ENCODE measurements around the gene FAIM2.

FAIM2 gene

DNA sequence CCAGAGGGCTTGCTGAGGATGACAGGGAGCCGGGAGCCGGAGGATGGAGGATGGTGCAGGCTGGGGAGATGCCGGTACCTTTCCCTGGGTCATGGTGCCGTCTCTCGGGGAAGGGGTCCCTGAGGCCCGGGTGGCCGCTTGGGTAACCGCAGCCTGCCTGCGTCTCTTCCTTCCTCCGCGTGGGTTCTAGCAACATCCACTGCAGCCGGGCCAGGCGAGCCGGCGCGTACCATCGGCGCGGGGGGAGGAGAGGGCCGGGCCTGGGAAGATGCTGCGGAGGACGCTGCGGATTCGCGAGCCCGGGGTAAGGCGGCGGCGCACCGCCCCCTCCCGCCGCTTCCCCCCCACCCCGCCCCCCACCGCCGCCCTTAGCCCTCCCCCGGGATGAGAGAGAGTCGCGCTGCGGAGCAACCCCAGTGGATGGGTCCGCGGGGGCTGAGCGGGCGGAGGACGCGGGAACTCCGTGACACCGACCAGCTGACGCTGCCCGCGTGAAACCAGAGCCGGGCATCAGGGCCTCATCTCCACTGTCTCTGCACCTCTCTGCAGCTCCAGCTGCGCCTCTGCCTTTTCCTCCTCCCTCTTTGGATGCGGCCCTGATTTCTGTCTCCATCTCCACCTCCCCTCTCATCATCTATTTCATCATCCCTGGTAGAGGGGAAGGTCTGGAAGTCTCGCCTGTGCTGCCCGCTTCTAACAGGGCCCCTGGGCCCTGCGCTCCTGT lies at the start of gene FAIM2:
Gene FAIM2, minus strand, starts transcription at position 201 of the 724 bp plus-strand sequence. Its CDS starts 108 bp downstream, at position 93.
- no peak for FAIRE-seq

DNA sequence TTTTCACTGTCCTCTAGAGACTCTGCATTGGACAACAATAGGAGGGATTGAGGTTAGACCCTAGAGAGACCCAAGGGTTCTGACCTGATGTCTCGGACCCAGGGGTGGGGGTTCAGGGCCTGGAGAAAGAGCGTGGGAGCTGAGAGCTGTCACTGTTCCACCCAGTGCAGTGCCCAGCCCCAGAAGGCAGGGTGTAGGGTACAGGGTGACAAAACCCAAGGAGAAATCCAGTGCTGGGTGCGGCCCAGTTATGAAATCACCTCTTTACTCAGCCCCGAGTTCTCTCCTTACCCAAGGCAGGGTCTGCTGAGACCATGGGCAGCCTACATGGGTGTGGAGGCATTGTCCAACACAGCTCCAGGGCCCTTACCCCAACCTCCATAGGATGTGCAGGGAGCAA lies 49.5 kb upstream of the FAIM2 start:
- FAIRE-seq: no peak

DNA sequence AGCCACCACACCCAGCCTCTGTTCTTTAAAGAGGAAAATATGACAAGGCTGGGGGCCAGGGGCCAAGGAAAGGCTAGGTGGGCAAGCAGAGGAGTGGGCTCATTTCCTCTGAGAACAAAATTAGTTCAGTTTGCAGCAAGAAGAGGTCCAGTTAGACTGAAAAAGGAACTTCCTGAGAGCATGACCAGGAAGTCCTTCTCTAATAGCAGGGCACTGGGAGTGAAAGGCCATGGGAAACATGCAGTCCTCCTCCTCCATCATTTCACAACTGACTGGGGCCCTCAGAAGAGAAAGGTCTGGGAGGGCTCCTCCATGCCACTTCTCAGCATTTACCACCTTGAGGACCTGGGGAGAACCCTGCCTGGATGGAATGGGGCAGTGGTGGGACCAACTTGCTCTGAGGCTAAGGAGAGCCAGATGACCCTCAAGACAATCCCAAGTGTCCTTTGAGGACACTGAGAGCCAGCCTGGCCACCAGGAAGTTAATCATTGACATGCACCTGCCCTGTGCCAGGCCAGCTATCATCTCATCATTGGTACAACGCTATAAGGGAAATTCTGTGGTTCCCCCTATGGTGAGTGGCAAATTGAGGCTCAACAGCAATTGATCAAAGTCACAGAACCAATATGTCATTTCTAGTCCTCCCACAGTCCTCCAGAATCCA lies 48.8 kb upstream of the FAIM2 start:
- FAIRE-seq: no peak

DNA sequence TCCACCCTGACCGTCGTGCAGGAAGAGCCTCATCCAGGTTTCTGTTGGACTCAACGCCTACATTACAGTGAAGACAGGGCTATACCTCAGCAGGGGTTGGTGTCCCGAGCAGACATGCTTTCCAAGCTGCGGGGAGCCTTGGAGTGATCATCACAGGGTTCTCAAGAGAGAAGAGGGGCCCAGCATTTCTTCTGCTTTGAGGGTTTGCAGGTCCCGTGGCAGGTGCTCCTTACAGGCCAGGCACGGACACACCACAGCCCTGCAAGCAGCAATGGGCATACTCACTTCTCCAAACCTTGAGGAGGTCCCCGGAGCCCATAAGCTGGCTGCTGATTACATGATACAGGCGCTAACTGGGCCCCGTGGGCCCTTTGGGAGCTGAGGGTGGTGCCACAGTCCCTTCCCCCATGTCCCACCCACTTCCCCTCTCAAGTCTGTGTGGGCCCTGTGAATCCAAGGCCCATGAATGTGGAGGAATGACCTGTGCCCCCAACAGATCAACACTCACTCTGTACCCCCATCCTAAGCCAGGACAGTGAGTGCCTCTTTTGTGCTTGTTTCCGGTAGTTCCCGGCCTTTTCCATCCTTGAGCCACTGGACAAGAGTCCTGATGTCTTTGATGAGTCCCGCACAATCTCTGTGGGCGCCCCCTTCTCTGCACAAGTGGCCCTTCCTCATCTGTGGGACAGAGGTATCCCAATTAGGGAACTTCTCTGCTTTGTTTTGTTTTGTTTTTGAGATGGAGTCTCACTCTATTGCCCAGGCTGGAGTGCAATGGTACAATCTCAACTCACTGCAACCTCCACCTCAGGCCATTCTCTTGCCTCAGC lies 47.9 kb upstream of the FAIM2 start:
- FAIRE-seq: no peak

DNA sequence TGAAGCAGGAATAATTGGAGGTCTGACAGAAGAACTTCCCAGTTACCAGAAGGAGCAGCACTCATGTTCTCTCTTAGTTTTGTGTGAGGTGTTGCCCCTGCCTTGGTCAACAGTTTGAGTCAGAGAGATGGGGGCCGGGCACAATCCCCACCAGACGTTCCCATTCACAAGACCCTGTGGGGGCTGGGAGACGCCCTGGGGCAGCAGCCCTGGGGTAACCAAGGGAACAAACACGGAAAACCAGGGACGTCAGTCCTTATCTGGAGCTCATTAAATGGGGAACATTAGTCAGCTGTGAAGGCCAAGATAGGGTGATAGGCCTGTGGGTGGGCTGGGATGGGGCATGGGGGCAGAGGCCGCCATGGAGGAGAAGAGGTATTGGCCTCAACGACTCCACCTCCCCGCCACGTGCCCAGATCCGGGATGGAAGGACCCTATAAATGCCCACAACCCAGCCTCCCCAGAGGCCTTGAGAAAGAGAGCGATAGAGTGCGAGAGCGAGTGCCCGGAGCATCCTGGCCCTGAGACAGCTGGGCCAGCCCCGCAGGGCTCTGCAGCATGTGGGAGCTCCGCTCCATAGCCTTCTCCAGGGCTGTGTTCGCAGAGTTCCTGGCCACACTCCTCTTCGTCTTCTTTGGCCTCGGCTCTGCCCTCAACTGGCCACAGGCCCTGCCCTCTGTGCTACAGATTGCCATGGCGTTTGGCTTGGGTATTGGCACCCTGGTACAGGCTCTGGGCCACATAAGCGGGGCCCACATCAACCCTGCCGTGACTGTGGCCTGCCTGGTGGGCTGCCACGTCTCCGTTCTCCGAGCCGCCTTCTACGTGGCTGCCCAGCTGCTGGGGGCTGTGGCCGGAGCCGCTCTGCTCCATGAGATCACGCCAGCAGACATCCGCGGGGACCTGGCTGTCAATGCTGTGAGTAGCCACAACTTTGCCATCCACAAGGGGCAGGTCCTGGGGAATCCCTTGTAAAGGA lies 46.9 kb upstream of the FAIM2 start, which contains the start of gene AQP2:
Gene AQP2, plus strand, starts transcription at position 465 of the 979 bp plus-strand sequence. Its CDS starts 94 bp downstream, at position 559.
- no peak for FAIRE-seq

DNA sequence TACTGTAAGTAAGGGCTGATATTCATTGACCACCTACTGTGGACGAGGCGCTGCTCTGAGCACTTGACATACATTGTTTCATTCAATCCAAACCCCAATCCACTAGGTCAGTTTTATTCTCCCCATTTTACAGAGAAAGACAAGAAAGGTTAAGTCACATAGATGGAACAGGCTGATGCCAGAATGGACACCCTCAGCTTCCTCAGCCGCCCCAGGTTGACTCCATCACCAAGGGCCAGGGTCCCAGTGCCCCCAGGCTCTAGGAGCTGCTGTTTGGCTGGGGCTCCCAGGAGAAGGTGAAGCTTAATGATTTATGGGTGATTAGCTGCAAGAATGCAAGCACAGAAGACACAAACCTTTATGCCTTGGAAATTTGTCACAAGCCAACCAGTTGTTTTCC lies 46.2 kb upstream of the FAIM2 start:
- FAIRE-seq: no peak

DNA sequence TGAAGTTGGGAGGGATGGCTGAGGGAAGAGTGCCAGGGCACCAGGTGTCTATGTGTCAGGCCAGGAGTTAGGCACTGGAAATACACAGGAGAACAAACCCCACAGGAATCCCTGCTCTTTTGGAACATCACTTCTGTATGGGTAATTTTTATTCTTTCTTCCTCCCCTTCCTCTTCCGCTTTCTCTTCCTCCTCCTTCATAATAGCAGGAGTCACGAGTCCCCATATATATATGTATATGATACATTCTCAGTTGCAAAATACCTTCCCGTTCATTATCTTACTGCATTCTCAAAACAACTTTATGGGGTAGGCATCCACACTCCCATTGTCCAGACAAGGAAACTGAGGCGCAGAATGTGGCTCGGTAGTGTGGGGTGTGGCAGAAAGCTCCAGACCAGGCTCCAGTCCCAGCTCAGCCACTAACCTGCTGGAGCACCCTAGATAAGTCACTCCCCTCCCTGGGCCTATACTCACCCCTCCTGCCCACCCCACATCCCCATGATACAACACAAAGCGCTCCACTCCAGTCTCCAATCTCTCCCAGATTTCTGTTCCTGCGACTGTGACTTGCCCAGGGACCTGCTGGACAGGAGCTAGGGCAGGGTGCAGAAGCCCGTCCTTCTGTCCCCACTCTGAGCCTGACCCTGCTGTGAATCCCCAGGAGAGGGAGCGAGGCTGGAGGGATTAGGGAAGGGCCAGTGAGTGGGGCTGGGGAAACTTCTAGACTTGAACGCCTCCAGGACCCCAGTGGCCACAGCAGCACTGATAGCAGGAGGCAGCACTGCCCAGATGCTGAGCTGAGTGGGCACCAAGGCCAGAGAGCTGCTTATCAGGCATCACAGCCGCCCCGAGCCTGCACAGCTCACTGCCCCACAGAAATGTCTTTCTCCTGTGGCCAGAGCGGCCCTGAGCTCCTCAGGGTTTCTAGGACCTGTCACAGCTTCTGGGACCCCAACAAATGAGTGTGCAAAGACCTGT lies 45.5 kb upstream of the FAIM2 start:
- no peak for FAIRE-seq

DNA sequence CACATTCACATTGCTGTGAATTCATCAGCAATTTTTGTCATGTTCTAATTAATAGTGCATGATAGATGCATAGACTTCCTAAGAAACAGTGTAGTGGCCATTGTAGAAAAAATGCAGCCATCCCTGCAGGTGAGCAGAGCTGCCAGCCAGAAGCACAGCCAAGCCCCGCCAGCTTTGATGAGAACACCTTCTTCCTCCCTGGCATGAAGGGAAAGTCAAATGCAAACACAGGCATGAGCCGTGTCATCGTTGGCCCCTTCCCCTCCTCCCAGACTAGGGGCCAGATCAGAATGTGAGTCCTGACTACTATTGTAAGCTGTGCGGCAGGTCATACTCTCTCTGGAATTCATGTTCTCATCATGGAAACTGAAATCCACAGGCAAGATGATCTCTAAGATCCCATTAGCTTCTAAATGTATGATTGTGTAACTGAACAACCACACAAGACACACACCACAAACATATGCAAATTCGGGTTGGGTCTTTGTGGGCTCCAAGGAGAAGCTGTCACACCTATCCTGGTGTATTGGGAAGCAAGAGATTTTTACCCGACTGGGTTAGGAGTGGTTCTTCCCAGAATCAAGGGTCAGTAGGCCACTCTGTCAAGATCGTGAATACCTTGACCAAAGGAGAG lies 44.0 kb upstream of the FAIM2 start:
- no peak for FAIRE-seq

DNA sequence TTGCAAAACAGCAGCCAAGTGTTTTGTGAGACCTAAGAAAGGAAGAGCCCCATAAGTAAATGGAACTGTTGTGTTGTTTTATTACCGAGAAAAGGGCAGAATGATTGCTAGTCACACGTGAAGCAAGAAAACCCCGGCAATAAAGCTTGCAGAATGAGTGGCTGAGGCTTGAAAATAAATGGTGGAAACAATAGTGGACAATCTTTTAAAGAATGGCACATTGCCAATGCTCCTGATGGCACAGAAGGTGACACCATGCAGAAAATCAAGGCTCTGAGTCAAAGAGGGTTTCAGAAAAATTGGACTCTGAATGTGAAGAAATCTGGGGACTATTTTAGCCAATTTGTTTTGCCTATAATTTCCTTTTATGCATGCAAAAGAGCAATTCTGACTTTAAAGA lies 42.8 kb upstream of the FAIM2 start:
- no peak for FAIRE-seq

DNA sequence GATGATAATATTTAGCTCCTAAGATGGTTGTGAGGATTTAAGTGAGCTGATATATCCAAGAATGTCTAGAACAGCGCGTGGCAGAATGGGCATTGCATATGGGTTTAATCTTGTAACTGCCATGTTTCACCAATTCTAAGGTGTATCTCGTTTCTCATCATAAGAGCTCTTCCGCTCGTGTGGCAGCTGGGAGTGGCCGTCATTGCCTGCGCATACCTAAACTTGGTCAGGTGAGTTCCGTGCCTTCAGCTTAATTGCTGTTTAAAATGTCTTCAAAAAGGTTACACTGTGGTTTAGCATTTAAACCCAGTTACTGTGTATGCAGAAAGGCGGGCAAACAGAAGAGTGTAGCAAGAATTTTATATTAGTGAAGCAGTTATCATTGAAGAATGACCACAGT lies 42.4 kb upstream of the FAIM2 start:
- no peak for FAIRE-seq

DNA sequence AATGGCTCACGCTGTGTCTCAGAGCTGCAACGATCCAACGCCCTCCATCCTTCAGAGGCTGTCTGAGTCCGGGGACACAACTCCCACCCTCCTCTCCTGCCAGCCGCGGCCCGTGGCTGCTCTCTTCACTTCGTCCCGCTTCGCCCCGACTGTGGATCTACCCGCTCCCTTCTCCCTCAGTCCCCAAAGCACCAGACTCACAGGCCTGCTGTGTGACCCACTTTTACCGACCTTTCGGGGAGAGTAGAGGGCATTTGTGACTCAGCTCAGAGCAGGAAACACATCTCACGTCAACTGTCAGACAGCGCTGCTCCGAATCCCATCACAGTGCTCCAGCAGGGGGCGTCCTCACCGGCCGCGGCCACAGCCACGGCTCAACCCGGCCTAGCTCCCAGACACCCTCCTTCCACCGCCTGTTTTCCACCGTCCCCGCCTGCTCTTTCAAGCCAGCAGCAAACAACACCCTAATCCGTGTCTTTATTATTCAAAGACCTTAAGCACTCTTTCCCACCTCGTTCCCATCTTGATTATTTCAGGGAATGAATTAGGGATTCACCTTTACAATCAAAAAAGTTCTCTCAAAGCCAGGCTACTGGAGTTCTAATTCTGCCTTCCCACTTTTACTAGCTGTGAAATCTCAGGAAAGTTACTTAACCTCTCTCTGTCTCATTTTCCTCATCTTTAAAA lies 41.8 kb upstream of the FAIM2 start:
- FAIRE-seq: no peak

DNA sequence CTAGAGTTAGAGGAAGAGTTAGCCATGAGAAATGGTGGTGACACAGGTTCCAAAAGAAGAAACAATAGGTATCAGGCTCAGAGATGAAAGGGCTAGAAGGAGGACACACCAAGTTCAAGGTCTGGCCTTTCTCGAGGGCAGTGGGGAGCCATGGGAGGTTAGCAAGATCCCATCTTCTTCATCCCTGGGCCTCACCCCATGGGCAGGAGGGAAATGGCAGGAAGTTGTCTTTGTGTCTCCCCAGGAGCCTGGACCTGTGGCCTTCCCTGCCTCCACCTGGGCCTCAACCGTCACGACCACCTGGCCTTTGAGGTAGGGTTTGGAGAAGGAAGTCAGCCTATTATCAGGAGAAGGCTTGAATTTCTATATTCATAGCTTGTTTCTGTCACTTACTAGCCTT lies 41.0 kb upstream of the FAIM2 start:
- FAIRE-seq: no peak

DNA sequence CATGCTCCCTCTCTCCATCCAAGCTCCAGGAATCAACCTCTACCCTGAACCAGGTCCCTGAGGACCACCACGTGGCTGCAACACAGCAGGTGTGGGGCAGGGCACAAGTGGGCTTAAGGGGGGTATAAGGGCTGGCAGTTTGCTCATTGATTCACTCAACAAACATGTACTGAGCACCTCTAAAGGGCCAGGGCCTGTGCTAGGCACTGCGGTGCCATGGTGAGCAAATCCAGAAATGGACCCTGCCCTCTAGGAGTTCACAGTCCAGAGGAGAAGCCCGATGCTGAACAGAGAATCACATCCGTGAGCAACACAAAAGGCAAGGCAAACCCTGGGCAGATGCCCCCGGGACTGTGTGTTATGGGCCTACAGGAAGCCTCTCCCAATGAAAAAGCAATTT lies 40.3 kb upstream of the FAIM2 start:
- no peak for FAIRE-seq

DNA sequence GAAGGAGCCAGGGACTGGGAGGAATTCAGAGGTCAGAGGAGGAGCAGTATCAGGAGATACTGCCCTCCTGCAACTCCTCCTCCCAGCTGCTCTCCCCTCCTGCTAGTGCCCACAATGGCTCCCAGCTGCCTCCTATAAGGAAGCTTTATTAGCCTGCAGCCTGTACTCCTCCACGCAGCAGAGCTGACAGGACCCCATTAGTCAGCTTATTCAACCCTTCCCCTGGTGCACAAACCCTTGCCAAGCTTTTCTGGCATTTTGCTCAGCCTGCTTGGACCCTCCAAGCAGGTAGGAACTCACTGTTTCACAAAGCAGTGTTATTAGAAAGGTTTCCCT lies 39.9 kb upstream of the FAIM2 start:
- FAIRE-seq: no peak

DNA sequence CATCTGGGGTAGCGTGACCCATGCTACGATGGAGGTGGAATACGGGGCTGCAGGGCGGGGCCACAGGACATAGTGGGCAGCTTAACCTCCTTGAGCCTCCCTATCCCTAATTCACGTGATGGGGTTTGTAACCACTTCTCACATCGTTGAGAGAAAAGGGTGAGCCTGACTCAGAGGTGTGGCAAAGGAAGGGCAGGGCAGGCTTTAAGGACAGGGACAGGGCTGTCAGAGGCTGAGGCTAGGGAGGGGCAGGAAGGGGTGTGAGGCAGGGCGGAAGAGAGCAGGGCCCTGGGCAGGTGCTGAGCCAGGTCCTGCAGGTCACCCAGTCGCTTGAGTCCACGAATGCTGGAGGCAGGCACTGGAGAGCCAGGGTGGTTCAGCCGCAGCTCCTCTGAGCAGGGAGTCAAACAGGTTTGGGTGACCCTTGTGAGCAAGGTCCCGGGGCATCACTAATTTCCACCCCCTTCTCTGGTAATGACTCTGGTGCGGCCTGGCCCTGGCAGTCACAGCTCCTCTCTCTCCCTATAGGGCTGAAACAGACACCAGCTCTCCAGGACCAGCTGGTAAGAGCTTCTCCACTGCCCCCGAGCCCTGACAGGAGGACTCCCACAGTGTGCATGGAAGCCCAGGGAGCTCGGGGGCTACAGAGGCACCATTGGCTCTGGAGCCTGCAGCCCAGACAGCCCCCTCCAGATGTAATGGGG lies 39.4 kb upstream of the FAIM2 start:
- no peak for FAIRE-seq

DNA sequence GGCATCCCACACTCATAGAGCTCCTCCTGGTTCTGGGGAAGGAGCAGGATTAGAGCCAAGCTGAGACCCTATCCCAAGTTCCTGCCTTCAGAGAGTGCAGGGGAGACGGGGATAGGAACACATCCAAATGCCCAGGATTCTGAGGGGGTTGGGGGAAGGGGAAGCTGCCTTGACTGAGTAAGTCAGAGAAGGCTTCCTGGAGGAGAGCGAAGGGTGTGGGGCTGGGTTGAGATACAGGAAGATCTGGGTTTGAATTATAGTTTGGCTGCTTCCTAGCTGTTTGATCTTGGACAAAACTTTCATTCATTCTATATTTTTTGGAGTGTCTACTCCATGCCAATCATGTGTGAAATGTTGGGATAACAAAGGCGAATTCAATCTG lies 38.8 kb upstream of the FAIM2 start:
- FAIRE-seq: no peak

DNA sequence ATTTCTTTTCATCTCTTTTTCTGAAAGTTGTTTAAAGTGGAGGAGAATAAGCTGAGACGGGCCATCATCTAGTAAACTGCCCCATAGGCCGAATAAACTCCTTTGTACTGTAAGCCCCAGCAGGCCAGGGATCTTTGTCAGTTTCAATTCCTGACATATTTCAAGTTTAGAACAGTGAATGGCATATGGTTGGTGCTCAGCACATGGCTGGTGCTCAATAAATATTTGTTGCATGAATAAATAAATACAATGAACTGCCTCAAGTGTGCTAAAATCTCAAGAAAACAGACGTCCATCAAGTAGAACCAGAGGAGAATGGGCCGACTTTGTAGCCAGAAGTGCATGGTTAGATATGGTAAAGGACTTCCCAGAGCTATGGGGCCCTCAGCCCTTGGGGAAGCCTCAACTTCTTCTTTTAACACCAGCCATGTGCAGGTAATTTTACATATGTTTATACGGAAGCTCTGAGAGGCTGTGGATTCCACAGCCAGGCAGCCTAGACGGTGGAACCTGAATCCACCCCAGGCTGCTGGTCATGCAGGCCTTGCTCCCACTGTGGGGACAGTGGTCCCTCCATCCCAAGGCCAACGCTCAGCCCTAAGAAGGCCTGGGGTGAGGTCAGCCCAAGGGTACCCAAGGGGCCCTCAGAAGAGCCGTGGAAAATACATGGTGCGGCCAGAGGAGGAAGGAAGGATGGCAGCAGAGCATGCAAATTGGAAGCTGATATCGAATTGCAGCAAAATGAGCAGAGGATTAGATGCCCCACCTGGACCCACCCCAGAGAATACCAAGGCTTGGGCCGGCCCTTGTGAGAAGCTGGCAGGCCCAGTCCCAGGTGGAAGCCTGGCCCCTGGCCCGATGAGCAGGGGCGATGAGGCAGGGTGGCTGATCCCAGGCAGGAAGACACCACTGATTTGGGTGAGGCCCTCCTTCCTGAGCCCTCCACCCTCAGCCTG lies 38.1 kb upstream of the FAIM2 start:
- FAIRE-seq: no peak

DNA sequence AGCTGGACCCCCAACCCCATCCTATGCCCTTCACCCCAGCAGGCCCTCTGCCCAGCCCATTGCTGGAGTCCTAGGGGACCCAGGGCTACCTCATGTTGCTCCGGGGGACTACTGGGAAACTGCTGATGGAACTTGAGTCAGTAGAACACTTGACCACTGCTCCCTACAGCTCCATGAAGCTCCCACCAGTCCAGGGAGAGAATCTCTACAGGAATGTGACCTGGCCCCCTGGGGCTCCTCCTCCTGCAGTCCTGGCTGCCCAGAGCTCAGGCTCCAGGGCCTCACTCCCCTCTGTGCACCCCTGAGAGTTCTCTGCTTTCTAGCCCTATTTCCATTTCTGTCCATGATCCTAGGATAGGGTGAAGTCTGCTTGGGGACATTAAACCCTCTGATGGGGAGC lies 36.0 kb upstream of the FAIM2 start:
- no peak for FAIRE-seq
